ENCODE measurements around the gene KCND2.
"Not testable (repeated sequence)": the region's sequence is repeated elsewhere in the genome, so short reads cannot be mapped to it uniquely, and the experiment has no call there.

KCND2 gene

GRCh38 chr7:120502825-120503224, 229.8 kb downstream of the KCND2 start:
- DNase-seq, result no peak

DNA sequence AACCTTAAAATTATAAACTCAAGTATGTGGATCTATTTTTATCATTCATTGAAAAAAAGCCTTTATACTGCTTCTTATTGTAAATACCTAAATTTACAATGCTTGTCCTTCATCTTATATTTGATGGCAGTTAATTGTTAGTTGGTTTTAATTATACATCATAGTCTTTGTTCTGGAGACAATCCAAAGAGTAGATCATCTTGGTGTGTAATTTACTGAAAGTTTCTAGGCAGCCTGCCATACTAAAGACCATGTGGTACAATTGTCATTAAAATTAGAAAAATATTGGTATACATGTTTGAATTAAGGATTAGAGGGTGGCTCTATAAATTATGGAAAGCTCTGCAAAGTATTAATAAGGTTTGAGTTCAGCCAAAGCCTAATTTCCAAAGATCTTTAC, 231.4 kb downstream of the KCND2 start:
- DNase-seq, result no peak

- no peak for DNase-seq
These were observed 232.8 kb downstream of the KCND2 start for GRCh38 chr7:120505770-120506169.

- DNase-seq, result no peak
These were observed 239.7 kb downstream of the KCND2 start for GRCh38 chr7:120512701-120513100.

GRCh38 chr7:120519224-120519623, 246.2 kb downstream of the KCND2 start:
- DNase-seq, result no peak

DNA sequence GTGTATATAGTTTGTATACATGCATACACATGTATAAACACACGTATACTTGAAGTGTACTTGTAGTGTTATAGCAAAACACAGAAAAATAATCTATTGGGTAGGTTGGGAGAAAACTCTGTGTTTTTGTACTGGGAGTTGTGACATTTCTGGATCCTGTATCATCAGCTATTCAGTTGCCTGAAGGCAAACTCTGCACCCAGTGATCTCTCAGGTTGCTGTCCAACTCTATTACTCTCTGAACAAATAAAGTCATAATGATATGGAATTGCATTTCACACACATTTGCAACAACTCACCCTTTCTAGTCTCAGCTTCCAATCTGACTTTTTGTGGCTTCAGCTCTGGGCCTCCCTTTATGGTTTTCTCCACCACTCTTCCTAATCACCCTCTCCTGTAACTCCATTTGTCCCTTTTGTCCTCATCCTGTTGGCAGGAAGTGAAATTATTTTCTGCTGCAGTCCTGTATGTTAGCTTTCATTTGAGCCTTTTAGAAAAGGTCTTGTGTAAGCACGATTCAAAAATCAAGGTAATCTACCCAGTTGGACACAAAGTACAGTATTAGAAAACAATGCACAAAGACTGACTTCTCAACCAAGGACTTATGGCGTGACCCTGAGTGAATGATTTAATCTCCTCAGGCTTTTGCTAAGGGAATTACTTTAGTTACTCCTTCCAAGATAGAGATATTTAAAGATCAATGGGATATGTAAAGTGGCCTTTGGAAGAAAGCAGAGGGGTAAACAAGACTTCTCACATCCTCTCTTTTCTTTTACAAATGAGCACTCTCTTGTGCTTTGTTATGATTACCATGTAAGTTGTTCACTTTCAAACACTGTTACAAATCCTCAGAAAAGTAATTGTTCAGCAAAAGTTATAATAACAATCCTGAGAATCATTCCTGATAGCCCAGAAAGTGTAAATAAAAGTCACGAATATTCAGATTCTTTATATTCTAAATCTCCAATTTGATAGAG, 249.1 kb downstream of the KCND2 start:
- DNase-seq, result no peak

DNA sequence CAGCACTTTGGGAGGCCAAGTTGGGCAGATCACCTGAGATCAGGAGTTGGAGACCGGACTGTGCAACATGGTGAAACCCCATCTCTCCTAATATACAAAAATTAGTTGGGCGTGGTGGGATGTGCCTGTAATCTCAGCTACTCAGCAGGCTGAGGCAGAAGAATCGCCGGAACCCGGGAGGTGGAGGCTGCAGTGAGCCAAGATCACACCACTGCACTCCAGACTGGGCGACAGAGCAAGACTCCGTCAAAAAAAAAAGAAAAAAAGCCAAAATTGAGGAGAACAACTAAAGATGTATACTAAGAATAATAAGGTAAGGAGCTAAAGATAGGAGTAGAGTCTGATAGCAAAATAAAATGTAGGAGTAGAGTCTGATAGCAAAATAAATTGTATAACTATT, 251.0 kb downstream of the KCND2 start:
- DNase-seq, result no peak

DNA sequence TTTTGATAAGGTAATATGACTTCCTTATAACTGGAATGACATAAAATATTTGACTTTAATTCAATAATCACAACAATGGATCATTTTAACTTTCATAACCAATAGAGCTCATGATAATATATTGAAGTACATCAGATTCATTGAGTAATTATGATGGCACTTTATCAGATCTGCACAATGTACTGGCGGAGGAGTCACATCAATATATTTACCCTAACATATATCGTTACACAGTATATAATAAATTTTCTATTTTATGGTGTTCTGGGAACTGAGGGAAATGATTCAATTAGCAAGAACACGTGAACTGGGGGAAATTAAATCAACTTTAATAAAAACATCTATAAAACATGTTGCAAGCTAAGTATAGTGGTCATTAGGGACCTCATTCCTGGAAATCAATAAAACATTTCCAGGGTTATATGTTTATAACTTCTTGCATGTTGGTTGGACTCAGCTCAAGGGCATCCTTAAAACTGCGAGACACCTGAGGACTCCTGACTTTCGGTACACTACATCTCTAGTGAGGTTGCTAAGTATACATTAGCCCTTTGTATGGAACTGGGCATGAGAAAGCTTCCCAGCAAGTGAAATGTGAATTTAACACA, 254.0 kb downstream of the KCND2 start:
- DNase-seq, result no peak

DNA sequence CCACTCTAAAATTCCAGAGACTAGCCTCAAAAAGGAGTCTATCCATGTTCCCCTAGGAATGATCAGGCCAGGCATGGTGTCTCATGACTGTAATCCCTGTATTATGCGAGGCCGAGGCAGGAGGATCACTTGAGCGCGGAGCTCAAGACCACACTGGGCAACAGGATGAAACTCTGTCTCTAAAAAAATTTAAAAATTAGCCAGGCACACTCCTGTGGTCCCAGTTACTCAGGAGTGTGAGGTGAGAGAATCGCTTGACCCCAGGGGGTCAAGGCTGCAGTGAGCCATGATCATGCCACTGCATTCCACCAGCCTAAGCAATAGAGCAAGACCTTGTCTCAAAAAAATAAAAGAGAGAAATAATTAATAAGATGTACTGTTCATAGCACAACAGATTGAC, 256.8 kb downstream of the KCND2 start:
- DNase-seq, result no peak

DNA sequence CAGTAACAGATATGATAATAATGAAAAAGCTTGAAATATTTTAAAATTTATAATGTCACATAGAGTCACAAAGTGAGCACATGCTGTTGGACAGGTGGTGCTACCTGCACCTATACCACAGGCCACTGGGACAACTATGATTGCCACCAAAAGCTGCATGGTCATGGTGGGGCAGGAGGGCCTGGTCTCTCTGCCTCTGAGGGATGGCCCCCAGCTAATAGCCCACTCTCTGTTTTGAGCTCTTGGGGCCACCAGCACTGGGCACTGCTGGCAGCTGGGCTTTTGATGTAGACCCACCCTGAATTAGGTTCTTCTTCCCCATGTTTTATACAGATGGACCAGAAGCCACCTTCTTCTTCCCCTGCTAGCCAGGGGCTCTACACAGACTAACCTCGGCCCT, 265.4 kb downstream of the KCND2 start:
- DNase-seq, result no peak

DNA sequence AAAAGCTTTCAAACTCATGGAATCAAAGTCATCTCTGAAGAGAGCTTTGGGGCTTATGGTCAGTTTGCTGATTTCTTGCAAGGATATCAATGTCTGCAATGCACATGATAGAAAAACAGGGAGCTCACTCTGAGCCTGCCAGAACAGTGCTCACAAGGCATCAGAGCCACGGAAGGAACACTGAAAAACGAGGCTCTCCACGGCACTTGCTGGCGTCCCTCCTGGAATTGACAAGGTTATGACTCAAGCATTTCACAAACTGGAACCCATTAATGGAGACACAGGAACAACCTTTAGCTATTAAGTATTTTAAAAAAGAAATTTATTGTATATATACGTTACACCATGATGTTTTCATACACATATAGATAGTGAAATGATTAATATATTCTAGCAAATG, 266.3 kb downstream of the KCND2 start:
- no peak for DNase-seq

GRCh38 chr7:120547605-120548004, 274.6 kb downstream of the KCND2 start:
- DNase-seq, result no peak

DNA sequence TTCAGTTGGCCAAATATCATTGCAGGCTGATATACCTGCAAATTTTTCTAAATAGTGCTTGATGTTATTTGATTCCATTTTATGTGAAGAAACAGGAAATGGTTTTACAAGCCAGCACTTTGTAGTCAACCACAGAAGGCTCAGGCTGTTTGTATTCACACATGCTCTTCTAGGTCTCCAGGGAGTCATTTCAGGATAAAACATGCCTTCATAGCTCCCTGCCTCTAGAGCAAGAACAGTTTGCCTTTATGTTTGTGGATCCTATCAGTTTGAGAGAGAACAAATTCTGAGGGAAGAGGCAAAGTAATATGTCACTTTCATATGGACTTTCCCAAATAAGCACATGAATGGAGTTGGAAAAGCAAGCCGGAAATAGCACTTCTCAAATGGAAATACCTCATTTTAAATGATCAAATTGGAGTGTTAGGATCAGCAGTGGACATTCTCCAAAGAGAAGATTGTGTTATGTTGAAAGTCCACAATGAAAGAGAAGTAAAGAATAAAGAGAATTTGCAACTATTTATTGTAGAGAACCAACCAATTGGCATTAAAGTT, 277.6 kb downstream of the KCND2 start:
- no peak for DNase-seq

GRCh38 chr7:120553491-120553890, 280.5 kb downstream of the KCND2 start:
- DNase-seq, result no peak

DNA sequence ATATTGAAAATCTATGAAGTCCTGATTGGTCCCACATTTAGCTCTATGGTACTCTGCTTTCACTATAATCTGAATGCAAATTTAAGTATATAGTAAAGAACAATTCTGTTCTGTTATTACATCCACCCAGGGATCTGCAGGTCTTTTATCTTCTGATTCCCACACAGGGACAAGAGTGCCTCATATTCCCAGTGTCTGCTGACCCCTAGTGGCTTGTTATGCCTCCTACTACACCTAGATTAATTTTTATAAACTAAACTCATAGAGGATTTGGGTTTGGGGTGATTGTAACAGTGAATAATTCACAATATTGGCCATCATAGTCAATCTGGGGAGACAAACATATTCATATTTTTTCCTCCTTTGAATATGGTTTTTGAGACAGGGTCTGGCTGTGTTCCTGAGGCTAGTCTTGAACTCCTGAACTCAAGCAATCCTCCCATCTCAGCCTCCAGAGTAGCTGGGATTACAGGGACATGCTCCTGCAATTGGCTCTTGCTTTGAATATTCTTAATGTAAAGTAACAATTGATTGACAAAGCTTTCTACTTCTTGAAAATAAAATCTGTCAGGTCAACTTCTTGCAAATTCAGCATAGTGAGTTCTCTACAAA, 282.1 kb downstream of the KCND2 start:
- DNase-seq, result peak; percentile 10 to 64

- no peak for DNase-seq
These were observed 291.2 kb downstream of the KCND2 start for GRCh38 chr7:120564145-120564544.

GRCh38 chr7:120567204-120567603, 294.2 kb downstream of the KCND2 start:
- no peak for DNase-seq

- DNase-seq, result not testable (repeated sequence)
These were observed 305.7 kb downstream of the KCND2 start for GRCh38 chr7:120578657-120579056.

- DNase-seq, result no peak
These were observed 309.9 kb downstream of the KCND2 start for GRCh38 chr7:120582916-120583315.

- peak; percentile 79 to 96 for DNase-seq
These were observed 311.1 kb downstream of the KCND2 start for GRCh38 chr7:120583899-120584586.

DNA sequence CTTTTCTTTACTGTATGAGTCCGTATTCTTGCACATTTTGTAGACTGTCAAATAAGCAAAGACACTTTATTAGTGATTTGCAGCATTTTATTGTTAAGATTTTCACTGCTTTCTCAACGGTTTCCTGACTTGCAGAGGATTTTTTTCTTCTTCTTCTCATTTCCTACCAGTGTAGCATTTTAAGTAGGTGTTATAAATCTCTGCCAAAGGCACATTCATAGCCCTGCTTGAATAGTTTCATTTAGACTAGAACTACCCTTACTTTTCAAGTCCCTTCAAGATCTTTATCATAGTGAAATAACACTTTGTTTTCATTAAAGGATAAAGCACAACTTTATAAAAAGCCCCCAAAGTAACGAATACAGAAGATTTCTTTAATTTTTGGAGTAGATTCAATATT, 313.6 kb downstream of the KCND2 start:
- DNase-seq, result no peak

- DNase-seq, result no peak
These were observed 314.3 kb downstream of the KCND2 start for GRCh38 chr7:120587243-120587642.

DNA sequence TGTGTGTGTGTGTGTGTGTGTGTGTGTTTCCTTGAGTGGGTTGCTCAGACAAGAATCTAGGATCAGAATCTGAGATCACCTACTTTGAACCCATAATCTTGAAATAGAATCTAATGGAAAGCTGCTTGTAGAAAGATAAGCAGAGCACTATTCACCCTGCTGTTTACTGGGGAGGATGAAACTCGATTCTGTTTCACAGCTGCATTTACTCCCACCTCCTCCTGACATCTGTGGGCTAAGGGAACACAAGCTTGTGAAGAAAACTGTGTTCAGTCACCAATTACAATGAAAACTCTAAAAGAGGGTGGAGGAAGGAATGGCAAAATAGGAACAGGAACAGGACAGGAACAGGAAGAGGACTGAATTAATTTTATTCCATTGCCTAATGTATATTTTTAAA, 315.4 kb downstream of the KCND2 start:
- DNase-seq, result no peak

Measured in SW 1271 (cell line).